ENCODE measurements around the gene OR8G1. TPM values are rescaled to one million over a fixed set of nuclear protein-coding genes. Genes with fewer than 3 reads are reported as not detected.
"Not testable (repeated sequence)": the region's sequence is repeated elsewhere in the genome, so short reads cannot be mapped to it uniquely, and the experiment has no call there.

Gene OR8G1
- total RNA-seq, 1 donor from 2014 or later: not detected

DNA sequence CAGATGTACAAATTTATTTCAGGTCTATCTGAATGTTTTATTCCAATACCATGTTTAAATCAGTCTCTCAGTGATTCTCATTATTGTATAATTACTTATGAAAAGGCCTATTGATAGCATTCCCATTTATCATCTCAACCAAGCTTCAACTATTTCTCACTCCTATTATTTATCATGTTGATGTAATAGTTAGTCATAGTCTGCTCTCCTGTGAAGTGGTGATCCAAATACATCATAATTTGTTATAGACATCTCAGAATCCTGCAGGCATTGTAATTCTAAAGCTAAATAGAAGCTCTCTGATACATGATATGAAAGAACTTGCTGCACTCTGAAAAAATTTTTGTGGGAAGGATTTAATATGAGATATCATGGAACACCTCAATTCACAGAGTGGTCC is 21.8 kb upstream of the OR8G1 start:
- no peak overlapping the region for H3K4me3 ChIP-seq
- H3K4me1 ChIP-seq: no peaks in the 10 kb centered on the region
- TF ChIP-seq, protein P1, sequence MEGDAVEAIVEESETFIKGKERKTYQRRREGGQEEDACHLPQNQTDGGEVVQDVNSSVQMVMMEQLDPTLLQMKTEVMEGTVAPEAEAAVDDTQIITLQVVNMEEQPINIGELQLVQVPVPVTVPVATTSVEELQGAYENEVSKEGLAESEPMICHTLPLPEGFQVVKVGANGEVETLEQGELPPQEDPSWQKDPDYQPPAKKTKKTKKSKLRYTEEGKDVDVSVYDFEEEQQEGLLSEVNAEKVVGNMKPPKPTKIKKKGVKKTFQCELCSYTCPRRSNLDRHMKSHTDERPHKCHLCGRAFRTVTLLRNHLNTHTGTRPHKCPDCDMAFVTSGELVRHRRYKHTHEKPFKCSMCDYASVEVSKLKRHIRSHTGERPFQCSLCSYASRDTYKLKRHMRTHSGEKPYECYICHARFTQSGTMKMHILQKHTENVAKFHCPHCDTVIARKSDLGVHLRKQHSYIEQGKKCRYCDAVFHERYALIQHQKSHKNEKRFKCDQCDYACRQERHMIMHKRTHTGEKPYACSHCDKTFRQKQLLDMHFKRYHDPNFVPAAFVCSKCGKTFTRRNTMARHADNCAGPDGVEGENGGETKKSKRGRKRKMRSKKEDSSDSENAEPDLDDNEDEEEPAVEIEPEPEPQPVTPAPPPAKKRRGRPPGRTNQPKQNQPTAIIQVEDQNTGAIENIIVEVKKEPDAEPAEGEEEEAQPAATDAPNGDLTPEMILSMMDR (IDR thresholded peaks at IDR 0.05): no peak
- DNase-seq (ENCODE audit: low spot score in 2 of 2): no peak
- intact Hi-C loops (cut with DNase I): no loop called here
- no peaks in the 10 kb centered on the region for H3K27me3 ChIP-seq
- no peaks in the 10 kb centered on the region for H3K9me3 ChIP-seq
- no peak overlapping the region for H3K27ac ChIP-seq
- H3K36me3 ChIP-seq: no peaks in the 10 kb centered on the region

DNA sequence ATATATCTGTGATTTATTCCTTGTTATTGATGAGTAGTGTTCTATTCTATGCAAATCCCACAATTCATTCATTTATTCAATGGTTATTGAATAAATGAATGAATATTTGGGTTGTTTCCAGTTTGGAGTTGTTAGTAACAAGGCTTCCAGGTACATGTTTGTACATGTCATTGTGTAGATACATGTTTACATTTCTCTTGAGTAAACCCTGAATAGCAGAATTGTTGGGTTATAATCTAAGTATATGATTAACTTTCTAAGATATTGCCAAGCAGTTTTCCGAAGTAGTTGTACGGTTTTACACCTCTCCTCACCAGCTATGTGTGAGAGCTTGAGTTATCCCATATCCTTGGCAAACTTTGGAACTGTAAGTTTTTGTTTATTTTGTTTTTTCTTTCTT is 18.5 kb upstream of the OR8G1 start:
- Histone ChIP-seq H3K27ac (no peak overlapping the region), H3K4me3 (no peak overlapping the region), H3K36me3 (no peaks in the 10 kb centered on the region), H3K9me3 (no peaks in the 10 kb centered on the region), H3K4me1 (no peaks in the 10 kb centered on the region), H3K27me3 (no peaks in the 10 kb centered on the region)
- intact Hi-C loops (cut with DNase I): no loop called here
- TF ChIP-seq, protein P1 (IDR thresholded peaks at IDR 0.05): no peak
- no peak for DNase-seq (ENCODE audit: low spot score in 2 of 2)

DNA sequence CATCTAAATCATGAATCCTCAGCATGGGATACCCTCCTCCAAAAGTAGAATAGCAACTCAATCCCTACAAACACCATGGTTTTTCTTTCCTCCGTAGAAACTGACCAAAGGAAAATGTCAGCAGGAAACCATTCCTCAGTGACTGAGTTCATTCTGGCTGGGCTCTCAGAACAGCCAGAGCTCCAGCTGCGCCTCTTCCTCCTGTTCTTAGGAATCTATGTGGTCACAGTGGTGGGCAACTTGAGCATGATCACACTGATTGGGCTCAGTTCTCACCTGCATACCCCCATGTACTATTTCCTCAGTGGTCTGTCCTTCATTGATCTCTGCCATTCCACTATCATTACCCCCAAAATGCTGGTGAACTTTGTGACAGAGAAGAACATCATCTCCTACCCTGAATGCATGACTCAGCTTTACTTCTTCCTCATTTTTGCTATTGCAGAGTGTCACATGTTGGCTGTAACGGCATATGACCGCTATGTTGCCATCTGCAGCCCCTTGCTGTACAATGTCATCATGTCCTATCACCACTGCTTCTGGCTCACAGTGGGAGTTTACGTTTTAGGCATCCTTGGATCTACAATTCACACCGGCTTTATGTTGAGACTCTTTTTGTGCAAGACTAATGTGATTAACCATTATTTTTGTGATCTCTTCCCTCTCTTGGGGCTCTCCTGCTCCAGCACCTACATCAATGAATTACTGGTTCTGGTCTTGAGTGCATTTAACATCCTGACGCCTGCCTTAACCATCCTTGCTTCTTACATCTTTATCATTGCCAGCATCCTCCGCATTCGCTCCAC is 16.1 kb upstream of the OR8G1 start:
- H3K4me3 ChIP-seq; H3K4me1 ChIP-seq; H3K9me3 ChIP-seq; H3K27me3 ChIP-seq; intact Hi-C loops (cut with DNase I); H3K27ac ChIP-seq; H3K36me3 ChIP-seq; DNase-seq (ENCODE audit: low spot score in 2 of 2): not testable (repeated sequence)

DNA sequence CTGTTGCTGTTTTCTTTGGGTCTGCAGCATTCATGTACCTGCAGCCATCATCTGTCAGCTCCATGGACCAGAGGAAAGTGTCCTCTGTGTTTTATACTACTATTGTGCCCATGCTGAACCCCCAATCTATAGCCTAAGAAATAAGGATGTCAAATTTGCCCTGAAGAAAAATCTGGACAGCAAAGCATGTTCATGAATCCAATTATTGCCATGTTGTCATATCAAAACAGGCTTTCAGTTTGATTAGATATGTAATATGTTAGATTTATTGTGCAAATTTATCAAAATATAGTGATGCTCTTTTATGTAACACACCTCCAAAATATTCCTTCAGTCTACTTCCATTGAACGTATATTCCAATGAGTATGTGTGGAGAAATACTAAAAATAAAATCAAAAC is 15.4 kb upstream of the OR8G1 start:
- no peak overlapping the region for H3K27ac ChIP-seq
- intact Hi-C loops (cut with DNase I): no loop called here
- no peaks in the 10 kb centered on the region for H3K27me3 ChIP-seq
- no peaks in the 10 kb centered on the region for H3K4me1 ChIP-seq
- no peaks in the 10 kb centered on the region for H3K9me3 ChIP-seq
- H3K36me3 ChIP-seq: no peaks in the 10 kb centered on the region
- DNase-seq (ENCODE audit: low spot score in 2 of 2): no peak
- TF ChIP-seq, protein P1 (IDR thresholded peaks at IDR 0.05): no peak
- H3K4me3 ChIP-seq: no peak overlapping the region

DNA sequence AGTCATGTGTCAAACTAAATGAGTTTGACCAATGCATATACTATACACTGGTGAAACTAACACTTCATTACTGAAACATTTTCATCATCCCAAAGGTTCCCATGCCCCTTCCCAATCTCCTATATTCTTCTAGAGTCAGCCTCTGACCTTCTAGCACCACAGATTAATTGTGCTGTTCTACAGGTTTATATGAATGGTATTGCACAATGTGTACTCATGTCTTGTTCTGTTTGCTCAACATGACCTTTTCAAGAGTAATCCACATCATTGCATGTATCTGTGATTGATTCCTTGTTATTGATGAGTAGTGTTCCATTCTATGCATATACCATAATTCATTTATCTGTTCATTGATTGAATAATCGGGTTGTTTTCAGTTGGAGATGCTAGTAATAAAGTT is 7.5 kb upstream of the OR8G1 start:
- Histone ChIP-seq H3K4me1 (no peaks in the 10 kb centered on the region), H3K4me3 (no peak overlapping the region), H3K36me3 (no peaks in the 10 kb centered on the region), H3K27me3 (no peaks in the 10 kb centered on the region), H3K9me3 (no peaks in the 10 kb centered on the region), H3K27ac (no peak overlapping the region)
- TF ChIP-seq, protein P1 (IDR thresholded peaks at IDR 0.05): no peak
- no peak for DNase-seq (ENCODE audit: low spot score in 2 of 2)
- intact Hi-C loops (cut with DNase I): no loop called here

DNA sequence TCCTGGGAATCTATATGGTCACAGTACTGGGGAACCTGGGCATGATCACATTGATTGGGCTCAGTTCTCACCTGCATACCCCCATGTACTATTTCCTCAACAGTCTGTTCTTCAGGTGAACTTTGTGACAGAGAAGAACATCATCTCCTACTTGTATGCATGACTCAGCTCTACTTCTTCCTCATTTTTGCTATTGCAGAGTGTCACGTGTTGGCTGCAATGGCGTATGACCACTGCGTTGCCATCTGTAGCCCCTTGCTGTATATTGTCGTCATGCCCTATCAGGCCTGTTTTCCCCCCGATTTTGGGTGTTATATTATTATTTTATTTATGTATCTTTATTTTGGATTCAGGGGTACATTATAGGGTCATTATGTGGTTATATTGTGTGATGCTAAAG is 2.4 kb upstream of the OR8G1 start:
- intact Hi-C loops (cut with DNase I): no loop called here
- Histone ChIP-seq H3K9me3 (no peaks in the 10 kb centered on the region), H3K27ac (no peak overlapping the region), H3K4me3 (no peak overlapping the region), H3K4me1 (no peaks in the 10 kb centered on the region), H3K36me3 (no peaks in the 10 kb centered on the region), H3K27me3 (no peaks in the 10 kb centered on the region)
- DNase-seq (ENCODE audit: low spot score in 2 of 2): no peak
- TF ChIP-seq, protein P1 (IDR thresholded peaks at IDR 0.05): no peak

DNA sequence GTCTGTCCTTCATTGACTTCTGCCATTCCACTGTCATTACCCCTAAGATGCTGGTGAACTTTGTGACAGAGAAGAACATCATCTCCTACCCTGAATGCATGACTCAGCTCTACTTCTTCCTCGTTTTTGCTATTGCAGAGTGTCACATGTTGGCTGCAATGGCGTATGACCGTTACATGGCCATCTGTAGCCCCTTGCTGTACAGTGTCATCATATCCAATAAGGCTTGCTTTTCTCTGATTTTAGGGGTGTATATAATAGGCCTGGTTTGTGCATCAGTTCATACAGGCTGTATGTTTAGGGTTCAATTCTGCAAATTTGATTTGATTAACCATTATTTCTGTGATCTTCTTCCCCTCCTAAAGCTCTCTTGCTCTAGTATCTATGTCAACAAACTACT is 9.0 kb downstream of the OR8G1 start:
- intact Hi-C loops (cut with DNase I): not testable (repeated sequence)

More for the DNA sequence above, 9.0 kb downstream of the OR8G1 start:
- H3K27me3 ChIP-seq; H3K4me3 ChIP-seq; H3K9me3 ChIP-seq; H3K27ac ChIP-seq; H3K4me1 ChIP-seq; H3K36me3 ChIP-seq; DNase-seq (ENCODE audit: low spot score in 2 of 2): not testable (repeated sequence)
